OCI-LY7 (cell line): ENCODE data around the gene PICALM. TPM values are rescaled to one million over a fixed set of nuclear protein-coding genes. Genes with fewer than 3 reads are reported as not detected.
"Not testable (repeated sequence)": the region's sequence is repeated elsewhere in the genome, so short reads cannot be mapped to it uniquely, and the experiment has no call there.

ENCODE experiments used
- BruUV-seq: library from RNA; stranded (reverse); fragments of 400-500 nt; replicated peaks from 2 replicates; lab custom pipeline; 2021; lab: Mats Ljungman, UMichigan
- CTCF ChIA-PET: fragments of 300-600 bp; sonication (Branson Sonifier 250); formaldehyde crosslinking; loops from one replicate; lab custom pipeline; 2022; ENCODE audit warnings: antibody characterized with exemption; ENCODE audit not compliant: unreplicated experiment; lab: Charles Lee
- POLR2A ChIA-PET: fragments of 300-600 bp; sonication (Branson Sonifier 250); formaldehyde crosslinking; loops from one replicate; lab custom pipeline; 2022; ENCODE audit warnings: antibody characterized with exemption; lab: Charles Lee
- DNase-seq: peaks from one replicate; pipeline ENCODE4 v3.0.0-alpha.2; 2015; ENCODE audit warnings: low spot score
- H2AFZ ChIP-seq: fragments of 200-600 bp; sonication (generic), shearing (Covaris generic); 2 replicates; pipeline ENCODE4 v1.6.1; 2014; ENCODE audit warnings: mild to moderate bottlenecking, antibody characterized with exemption, low read length, moderate library complexity
- H3K27ac ChIP-seq: fragments of 200-600 bp; sonication (generic); 2 replicates; pipeline ENCODE4 v1.5.1; 2014; ENCODE audit warnings: mixed run types, low read depth, mild to moderate bottlenecking, moderate library complexity, low read length, inconsistent platforms; ENCODE audit not compliant: poor library complexity, severe bottlenecking
- H3K36me3 ChIP-seq: fragments of 200-600 bp; sonication (generic); 2 replicates; pipeline ENCODE4 v1.6.1; 2014; ENCODE audit warnings: mild to moderate bottlenecking, antibody characterized with exemption, low read length, moderate library complexity, mixed read lengths; ENCODE audit not compliant: insufficient read depth
- H3K4me1 ChIP-seq: fragments of 200-600 bp; sonication (generic); 2 replicates; pipeline ENCODE4 v1.5.1; 2014; ENCODE audit warnings: mild to moderate bottlenecking, low read length; ENCODE audit not compliant: insufficient read depth, poor library complexity, severe bottlenecking
- H3K4me2 ChIP-seq: fragments of 200-600 bp; sonication (generic); 2 replicates; pipeline ENCODE4 v1.6.1; 2014; ENCODE audit warnings: mild to moderate bottlenecking, low read length
- H3K4me3 ChIP-seq: fragments of 200-600 bp; sonication (generic); 2 replicates; pipeline ENCODE4 v1.5.1; 2014; ENCODE audit warnings: mild to moderate bottlenecking, low read depth, low read length; ENCODE audit not compliant: poor library complexity, severe bottlenecking
- H3K79me2 ChIP-seq: fragments of 200-600 bp; sonication (generic); 2 replicates; pipeline ENCODE4 v1.6.1; 2016; ENCODE audit warnings: low read depth, mild to moderate bottlenecking, low read length, moderate library complexity, mixed read lengths; ENCODE audit not compliant: insufficient read depth
- H3K9me2 ChIP-seq: fragments of 200-600 bp; sonication (generic); 2 replicates; pipeline ENCODE4 v1.6.1; 2016; ENCODE audit warnings: mild to moderate bottlenecking, low read length, mixed read lengths; ENCODE audit not compliant: insufficient read depth
- H3K9me3 ChIP-seq: fragments of 200-600 bp; sonication (generic); 2 replicates; pipeline ENCODE4 v1.6.1; 2014; ENCODE audit warnings: mild to moderate bottlenecking, mixed run types, low read length, mixed read lengths
- H4K20me1 ChIP-seq: fragments of 200-600 bp; sonication (generic); 2 replicates; pipeline ENCODE4 v1.6.1; 2014; ENCODE audit warnings: mild to moderate bottlenecking, antibody characterized with exemption, low read length, moderate library complexity, mixed read lengths; ENCODE audit not compliant: insufficient read depth
- CTCF ChIP-seq: fragments of 200-600 bp; sonication (generic); conservative IDR thresholded peaks from 2 replicates; pipeline ENCODE4 v1.5.1; 2014; ENCODE audit warnings: mild to moderate bottlenecking, antibody characterized with exemption, low read length, moderate library complexity, mixed read lengths
- EZH2phosphoT487 ChIP-seq: fragments of 200-600 bp; sonication (generic); IDR thresholded peaks from 2 replicates; pipeline ENCODE4 v1.6.1; 2018; ENCODE audit warnings: low read depth, borderline replicate concordance, mild to moderate bottlenecking, mixed run types, antibody characterized with exemption, low read length, moderate library complexity, mixed read lengths
- intact Hi-C: fragments of 100-400 bp; cut with micrococcal nuclease; formaldehyde crosslinking; loops from one replicate; pipeline ENCODE4 v1.10.0; 2022; ENCODE audit not compliant: unreplicated experiment
- total RNA-seq, 2 experiments: library from RNA; depleted of rRNA in 1 of 2; stranded (reverse); fragments of >200 nt in 1 of 2; shearing (Covaris generic) in 1 of 2; gene quantifications; 2 replicates each; pipeline ENCODE4 v1.2.3, GENCODE V29; 2014 to 2022

PICALM gene
- total RNA-seq, 2 experiments from 2014 or later, result 77.9 to 108 TPM

GRCh38 chr11:86108191-86108590, 39.3 kb upstream of the PICALM start:
- ChIA-PET CTCF (no interaction called here), POLR2A (interaction anchor here (0.8 kb wide), 1 partner anchor 10 kb away, joined by 4 read pairs; no protein-coding TSS in a partner anchor)
- H3K79me2 ChIP-seq, result no peaks in the 10 kb centered on the region
- no peaks in the 10 kb centered on the region for H3K9me2 ChIP-seq
- no peak overlapping the region for H3K27ac ChIP-seq
- H3K4me2 ChIP-seq, result no peak overlapping the region
- no peaks in the 10 kb centered on the region for H3K9me3 ChIP-seq
- DNase-seq, result no peak
- H4K20me1 ChIP-seq, result no peaks in the 10 kb centered on the region
- H3K36me3 ChIP-seq, result no peaks in the 10 kb centered on the region
- no peaks in the 10 kb centered on the region for H3K4me1 ChIP-seq
- no peak for TF ChIP-seq EZH2phosphoT487
- no peak for TF ChIP-seq CTCF
- intact Hi-C loops, result no loop called here
- H2AFZ ChIP-seq, result no peak overlapping the region
- no peak overlapping the region for H3K4me3 ChIP-seq
- no TSS peak for BruUV-seq

- DNase-seq, result no peak
- ChIA-PET POLR2A (interaction anchor here (0.6 kb wide), 1 partner anchor 8 kb away, joined by 5 read pairs; no protein-coding TSS in a partner anchor), CTCF (no interaction called here)
- H3K27ac ChIP-seq, result no peak overlapping the region
- H3K79me2 ChIP-seq, result no peaks in the 10 kb centered on the region
- no peaks in the 10 kb centered on the region for H3K4me1 ChIP-seq
- H2AFZ ChIP-seq, result no peak overlapping the region
- no peaks in the 10 kb centered on the region for H3K9me2 ChIP-seq
- no peak for TF ChIP-seq CTCF
- no peak for TF ChIP-seq EZH2phosphoT487
- intact Hi-C loops, result no loop called here
- no peaks in the 10 kb centered on the region for H4K20me1 ChIP-seq
- no peaks in the 10 kb centered on the region for H3K36me3 ChIP-seq
- no peak overlapping the region for H3K4me2 ChIP-seq
- H3K9me3 ChIP-seq, result no peaks in the 10 kb centered on the region
- no peak overlapping the region for H3K4me3 ChIP-seq
- BruUV-seq, result no TSS peak
Observed at GRCh38 chr11:86106916-86107315, 38.0 kb upstream of the PICALM start.

- H3K9me2 ChIP-seq, H4K20me1 ChIP-seq, H3K36me3 ChIP-seq, POLR2A ChIA-PET, H3K27ac ChIP-seq, DNase-seq, H2AFZ ChIP-seq, H3K4me2 ChIP-seq, BruUV-seq, intact Hi-C loops, H3K9me3 ChIP-seq, H3K4me1 ChIP-seq, CTCF ChIA-PET, H3K4me3 ChIP-seq, H3K79me2 ChIP-seq: not testable (repeated sequence)
Observed at GRCh38 chr11:86106031-86106430, 37.1 kb upstream of the PICALM start.

GRCh38 chr11:86105601-86106000, 36.7 kb upstream of the PICALM start:
- H2AFZ ChIP-seq, H3K9me2 ChIP-seq, H3K4me2 ChIP-seq, POLR2A ChIA-PET, H3K4me1 ChIP-seq, H3K36me3 ChIP-seq, H3K79me2 ChIP-seq, H4K20me1 ChIP-seq, H3K9me3 ChIP-seq, H3K27ac ChIP-seq, DNase-seq, CTCF ChIA-PET, intact Hi-C loops, H3K4me3 ChIP-seq, BruUV-seq: not testable (repeated sequence)
